ENCODE measurements around the gene TANGO2.
A peak's percentile ranks its signal among the peaks of the same experiment; 100 is the strongest.

Gene TANGO2

GRCh38 chr22:20028855-20029549 is 8.1 kb downstream of the TANGO2 start:
- DNase-seq = no peak

DNA sequence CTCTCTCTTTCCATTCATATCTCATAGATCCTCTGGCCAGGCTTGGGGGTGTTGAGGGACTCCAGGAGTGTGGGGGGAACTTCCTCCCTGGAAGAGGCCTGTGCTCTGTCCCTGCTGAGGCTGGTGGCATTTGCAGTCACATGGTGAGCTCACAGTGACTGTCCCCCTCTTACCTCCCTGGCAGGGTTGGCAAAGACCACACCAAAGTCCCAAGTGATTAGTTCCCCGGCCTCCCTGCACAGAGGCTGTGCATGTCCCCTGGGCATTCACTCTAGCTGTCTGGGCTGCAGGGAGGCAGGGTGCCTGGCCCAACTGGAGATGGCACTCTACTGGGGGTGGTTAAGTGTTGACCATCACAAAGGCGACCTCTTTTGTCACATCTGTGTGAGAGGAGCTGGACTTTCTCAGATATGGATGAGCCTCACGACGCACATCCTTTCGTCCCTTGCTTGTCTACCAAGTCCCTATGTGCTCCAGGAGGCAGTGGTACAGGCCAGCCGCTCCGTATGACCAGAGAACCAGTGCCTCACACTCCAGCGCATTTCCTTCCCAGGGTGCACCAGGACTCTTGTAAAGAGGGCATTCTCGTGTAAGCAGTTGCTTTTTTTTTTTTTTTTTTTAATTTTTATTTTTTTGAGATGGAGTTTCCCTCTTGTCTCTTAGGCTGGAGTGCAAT is 8.8 kb downstream of the TANGO2 start:
- no peak for DNase-seq

DNA sequence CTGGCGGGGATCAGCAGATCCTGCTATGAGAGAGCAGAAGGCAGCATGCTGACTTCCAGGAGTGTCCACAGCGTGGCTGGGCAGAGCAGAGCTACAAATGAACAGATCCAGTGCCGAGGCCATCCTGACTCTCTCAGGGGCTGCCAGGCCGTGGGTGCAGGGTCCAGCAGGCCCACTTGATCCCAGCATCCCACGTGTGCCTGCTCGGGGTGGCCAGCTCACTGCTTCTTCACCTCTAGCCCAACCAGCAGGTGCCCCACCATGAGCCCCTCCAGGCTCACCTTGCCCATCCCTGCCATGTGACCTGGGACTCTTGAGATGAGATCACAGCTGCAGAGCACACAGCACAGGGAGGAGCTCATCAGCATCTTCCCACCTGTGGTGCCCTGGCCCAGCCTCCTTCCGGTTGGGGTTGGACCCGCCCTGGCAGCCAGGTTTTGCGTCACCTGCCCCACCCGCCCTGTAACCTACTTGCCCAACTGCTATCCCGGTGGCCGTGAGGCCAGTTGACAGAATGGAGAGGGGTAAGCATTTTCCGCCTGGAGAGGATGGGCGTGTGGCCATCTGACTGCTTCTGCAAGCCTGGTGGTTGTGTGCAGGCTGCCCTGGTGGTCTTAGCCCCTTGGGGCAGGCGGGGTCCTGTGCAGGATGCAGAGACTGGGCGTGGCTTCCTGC is 11.0 kb downstream of the TANGO2 start:
- DNase-seq = peak; percentile 25 to 36

DNA sequence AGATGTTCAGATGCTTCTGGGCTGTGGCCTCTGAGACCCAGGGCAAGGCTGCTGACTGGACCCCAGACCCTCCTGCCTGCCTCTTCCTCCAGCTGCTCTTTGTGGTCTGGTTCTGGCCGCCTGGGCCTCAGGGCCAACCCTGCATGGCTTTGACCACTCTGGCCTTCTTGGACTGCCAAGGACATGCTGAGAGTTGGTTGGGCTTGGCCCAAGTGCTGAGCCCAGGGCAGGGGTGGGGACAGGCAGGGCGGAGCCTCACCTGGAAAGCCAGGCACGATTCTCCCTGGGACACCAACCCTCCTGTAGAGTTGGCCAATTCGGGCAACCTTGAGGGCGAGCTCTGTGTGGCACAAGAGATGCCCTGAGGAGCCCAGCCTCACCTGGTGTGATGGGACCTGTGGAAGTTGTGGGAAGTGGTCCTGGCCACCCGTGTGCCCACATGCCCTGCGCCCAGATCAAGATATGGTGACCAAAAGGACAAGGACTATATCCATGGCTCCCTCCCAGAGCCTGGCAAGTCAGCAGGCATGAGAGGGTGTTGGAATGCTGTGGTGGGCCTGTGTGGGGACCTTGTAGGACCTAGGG is 11.6 kb downstream of the TANGO2 start:
- no peak for DNase-seq

- DNase-seq = no peak
These were observed 12.3 kb downstream of the TANGO2 start for GRCh38 chr22:20033045-20033706.

- DNase-seq = no peak
These were observed 13.2 kb downstream of the TANGO2 start for GRCh38 chr22:20034143-20034542.

DNA sequence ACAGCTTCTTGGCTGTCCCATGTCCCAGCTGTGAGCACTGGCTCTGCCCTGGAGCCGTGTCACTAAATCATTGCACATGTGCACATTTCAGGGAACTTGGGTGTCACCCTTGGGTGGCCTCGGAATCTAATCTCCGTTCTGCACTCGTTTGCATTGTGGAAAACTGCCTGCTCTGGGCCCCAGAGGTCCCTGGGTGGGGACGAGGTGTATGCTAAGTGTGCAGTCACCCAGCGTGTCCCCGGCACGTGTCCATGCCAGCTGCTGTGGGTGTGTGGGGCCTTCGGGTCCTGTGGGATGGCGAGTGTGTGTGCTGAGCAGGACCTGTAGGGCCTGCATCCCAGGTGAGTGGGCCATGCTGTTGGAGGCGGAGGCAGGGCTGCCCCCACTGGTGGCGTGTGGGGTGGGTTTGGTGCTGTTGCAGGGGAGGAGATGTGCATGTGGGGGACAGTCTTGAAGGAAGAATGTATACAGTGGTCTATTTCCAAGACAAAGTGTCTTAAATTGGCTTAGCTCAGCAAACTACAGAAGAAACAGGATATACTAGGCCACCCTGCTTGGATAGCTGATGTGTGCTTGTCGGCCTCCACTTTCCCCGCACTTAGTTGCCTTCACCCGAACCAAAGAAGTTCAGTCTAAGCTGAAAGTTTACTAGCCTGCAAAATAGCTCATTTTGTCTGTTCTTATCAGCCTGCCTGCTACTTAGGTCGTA is 14.6 kb downstream of the TANGO2 start:
- no peak for DNase-seq

- no peak for DNase-seq
These were observed 15.2 kb downstream of the TANGO2 start for GRCh38 chr22:20036084-20036482.

DNA sequence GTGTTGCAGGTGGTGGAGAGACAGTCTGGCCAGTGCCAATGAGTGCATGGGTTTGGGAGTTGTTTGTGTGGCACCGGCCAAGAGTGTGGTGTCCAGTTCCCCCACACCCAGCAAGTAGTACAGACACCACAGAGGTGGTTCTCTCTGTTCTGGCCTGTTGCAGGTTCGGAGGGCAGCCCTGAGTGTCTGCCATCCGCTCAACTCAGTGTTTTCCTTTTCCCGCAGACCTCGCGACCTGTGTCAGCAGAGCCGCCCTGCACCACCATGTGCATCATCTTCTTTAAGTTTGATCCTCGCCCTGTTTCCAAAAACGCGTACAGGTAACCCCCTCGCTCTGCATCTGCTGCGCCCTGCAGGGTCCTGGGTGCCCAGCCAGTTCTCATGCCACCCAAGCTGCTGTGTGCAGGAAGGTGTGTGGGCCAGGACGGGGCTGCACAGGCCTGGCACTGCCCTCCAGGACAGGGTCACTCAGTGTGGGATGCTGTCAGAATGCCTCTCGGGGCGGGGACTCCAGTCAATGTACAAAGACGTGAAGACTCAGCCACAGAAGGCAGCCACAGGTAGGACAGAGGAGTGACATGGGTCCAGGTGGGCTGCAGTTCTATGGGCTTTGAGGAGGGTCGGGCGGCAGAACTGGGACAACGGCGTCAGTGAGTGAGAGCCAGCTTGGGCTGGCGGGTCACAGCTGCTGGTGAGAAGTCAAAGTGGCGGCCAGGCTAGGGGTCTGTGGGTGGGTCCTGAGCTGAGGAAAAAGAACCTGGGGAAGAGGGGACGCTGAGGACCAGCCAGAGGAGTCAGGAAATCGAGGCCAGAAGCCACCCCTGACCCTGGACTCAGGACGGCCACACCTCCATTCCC is 15.9 kb downstream of the TANGO2 start:
- no peak for DNase-seq

GRCh38 chr22:20037419-20037818 is 16.5 kb downstream of the TANGO2 start:
- DNase-seq = no peak

DNA sequence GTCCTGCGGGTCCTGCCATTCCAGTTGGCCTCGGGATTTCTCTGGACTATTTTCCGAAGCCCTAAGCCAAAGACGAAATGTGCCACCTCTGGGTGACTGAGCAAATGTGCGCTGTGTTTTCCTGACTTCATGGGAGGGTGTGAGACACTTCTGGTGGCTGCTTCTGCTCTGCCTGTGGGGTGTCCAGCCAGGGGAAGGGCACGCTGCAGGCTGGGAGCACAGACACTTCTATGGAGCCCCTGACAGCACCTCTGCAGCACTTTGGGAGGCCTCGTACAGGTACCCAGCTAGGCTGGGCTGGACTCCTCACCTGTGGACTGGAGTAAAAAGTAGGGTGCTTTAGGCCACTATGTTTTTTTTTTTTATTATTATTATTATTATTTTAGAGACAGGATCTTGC is 17.7 kb downstream of the TANGO2 start:
- no peak for DNase-seq

GRCh38 chr22:20039683-20040325 is 18.9 kb downstream of the TANGO2 start:
- DNase-seq = no peak

DNA sequence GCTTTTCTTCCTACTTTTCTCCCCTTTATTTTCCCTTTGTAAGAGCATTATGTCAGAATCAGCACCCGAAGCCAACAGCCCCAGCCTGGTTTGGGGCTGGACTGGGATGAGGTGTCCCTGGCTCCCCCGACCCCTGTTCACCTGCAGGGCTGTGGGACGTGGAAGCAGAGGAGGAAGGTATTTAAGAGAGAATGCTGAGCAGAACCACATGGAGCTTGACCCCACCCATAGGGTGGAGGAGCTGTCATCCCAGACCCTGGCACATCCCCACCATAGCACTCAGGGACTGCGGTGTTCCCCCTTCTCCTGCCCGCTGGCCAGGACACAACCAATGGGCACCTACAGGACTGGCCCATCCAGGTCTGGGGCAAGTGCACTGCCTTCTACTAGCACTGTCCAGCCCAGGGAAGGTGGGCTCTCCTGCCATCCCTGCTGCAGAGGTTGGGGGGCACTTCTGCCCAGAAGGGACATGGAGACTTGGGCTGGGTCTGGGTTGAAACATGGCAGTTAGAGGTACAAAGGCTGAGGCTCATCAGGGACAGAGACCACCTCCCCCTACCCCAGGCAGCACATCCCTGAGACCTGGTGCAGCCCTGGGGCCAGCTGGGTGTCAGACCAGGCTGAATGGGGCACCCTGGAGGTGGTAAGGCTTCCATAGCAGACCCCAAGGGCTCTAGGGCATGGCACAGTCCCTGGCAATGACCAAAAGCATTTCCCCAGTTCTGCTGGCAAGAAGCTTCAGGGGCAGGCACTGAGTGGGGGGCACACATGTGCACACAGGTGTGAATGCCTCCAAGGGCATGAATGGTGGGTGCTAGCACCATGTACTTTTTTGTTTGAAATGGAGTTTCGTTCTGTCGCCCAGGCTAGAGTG is 19.7 kb downstream of the TANGO2 start:
- no peak for DNase-seq

DNA sequence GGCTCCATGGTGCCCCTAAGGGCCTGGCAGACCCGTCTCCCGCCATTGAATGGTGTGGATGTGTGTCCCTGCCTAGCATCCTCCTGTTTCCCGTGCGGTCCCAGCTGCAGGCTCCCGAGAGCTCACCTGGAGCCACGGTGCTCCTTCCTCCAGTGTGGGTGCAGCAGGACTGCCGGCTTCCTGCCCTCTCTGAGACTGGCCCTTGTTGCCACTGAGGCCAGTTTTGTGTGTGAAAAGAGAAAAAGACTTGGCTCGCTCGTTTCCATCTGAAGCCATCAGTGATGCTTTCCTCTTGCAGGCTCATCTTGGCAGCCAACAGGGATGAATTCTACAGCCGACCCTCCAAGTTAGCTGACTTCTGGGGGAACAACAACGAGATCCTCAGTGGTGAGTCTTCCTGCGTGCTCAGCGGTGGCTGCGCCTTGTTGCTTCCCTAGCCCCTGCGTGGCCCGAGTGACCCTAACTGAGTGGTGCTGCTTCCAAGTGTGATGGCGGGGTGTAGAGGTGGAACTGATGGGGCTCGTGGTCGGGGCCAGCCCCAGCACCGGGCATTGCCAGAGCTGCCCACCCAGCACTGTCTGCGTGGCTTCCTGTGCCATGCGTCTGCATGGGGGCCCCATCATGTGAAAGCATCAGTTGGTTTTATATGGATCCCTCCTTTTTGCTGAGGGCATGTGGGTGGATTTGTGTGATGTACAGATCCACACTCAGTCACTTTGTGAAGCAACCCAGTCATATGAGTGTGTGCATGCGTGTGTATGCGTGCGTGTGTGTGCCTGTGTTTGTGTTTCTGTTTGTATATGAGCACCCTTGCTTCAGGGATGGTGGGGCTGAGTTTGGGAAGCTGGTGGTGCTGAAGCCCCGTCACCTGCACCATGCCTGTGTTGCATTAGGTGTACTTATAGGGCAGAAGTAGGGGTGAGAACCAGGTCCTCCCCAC is 22.4 kb downstream of the TANGO2 start:
- DNase-seq = no peak

GRCh38 chr22:20043997-20044342 is 23.1 kb downstream of the TANGO2 start:
- no peak for DNase-seq

DNA sequence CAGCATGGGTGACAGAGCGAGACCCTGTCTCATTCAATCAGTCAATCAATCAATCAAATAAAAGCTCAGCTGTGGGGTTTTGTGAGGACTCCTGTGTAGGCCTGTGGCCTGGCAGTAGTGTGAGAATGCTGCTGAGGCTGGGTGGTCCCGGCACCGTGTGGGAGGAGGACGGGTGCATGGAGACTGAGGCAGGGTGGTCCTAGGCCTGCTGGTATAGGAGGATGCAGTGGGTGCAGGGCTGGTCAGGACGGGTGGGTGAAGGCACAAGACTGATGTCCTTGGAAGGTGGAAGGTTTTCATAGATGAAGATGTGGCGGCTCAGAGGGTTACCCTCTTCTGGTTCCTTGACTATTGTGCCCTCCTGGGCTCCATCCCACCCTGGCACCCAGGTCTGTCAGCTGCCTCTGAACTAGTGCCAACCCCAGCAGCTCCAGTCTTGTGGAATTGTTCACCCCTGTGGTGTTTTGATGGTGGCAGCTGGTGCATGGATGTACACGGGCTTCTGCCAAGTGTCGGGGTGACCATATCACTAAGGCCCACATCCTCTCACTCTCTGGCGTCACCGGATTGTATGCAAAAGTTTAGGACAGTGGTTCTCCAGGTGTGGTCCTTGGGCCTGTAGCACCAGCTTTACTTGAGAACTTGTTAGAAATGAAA is 23.7 kb downstream of the TANGO2 start:
- no peak for DNase-seq

- no peak for DNase-seq
These were observed 25.8 kb downstream of the TANGO2 start for GRCh38 chr22:20046730-20047129.

- DNase-seq = no peak
These were observed 31.0 kb downstream of the TANGO2 start for GRCh38 chr22:20051927-20052308.
